Measurements from ENCODE around the gene MAP1B.

MAP1B gene

DNA sequence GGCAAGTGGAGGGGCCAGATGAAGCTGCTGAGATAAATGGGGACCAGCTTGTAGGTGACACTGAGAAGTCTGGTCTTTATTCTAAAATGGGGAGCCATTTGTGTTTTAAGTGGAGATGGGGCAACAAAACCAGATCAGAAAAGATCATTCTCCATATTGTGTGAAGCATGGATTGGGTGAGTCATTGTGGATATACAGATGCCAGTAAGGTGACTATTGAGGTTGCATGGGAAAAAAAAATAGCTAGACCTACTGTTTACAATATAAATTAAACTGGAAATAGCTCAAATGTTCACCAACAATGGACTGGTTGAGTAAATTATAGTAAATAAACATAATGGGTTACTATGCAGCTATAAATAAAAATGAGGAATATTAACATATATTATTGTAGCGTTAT lies 5.4 kb upstream of the MAP1B start:
- DNase-seq, result no peak

DNA sequence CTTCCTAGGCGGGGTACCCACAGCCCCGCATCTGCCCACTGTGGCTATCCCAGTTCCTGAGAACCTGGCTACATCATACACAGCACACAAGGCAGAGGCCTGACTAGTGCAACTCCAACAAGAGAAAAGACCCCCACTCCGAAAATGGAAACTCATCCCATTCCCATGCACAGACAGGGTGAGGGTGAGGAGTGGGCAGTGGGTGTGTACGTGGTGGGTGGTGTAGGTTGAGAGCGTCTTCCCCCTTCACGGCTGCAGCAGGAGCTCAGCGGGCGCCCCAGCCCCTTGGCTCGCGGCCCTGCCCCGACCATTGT lies 501 bp upstream of the MAP1B start:
- DNase-seq, result no peak

DNA sequence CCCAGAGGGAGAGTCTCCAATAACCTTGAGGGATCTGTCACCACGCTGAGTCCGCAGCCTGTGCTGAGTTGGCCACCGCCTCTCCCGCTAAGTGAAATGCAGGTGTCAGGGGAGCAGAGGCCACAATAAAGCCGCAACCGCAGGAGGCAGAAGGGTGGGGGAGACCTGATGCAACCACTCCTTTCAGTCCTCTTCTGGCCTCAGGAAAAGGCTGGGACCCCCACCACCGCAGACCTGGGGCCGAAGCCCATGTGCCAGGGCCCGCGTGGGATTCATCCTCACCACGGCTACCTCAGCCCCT lies 576 bp downstream of the MAP1B start:
- DNase-seq, result no peak

DNA sequence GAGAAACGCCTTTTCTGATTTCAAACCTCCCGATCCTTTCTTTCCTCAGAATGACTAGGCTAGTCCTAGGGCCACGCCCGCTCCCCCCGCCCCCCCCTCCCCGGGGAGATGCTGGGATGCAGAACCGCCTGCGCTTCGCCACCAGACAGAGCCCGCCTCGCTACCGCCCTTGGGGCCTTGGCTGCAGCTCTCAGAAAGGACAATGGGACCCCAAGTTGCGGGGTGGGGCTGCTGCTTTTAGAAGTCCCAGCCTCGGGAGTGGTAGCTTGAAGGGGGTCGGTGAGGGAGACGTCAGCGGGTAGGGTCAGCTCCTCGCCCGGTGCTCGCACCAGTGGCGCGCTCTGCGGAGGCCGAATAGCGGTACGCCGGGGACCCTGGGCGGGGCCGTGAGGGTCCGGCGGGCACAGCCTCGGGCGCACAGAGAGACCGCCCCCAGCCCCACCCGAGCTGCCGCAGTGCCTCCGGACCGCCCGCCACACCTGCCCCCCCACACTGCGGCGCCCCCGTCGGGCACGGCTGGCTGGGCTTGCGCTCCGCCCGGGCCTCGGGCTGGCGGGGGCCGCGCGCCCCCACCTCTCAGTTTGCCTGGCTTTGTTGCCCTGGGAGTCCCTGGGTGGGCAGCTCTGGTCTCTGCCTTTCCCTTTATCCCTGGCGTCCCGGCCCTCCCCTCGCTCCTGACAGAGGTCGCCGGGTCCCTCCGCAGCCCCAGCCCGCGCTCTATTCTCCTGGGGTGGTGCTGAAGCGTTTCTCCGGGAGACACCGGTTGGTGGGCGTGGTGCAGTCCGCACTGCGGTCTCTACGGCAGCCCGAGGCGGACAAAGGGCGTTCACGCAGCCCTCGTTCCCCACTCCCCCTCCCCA lies 1.2 kb downstream of the MAP1B start:
- DNase-seq, result no peak

DNA sequence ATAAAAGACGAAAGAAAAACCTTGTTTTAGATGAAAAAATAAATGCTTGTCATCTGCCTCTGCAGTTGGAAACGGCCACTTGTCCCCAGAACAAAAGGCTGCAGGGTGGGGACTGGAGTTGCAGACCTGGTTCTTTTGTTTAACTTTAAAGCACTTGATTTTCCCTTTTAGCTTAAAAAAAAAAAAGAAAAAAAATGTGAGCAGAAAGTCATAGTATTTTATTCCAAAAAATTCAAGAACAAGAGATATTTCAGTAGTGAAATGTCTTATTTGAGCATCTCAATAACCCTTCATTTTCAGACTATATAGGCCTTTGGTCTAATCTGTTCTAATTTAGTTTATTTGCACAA lies 1.8 kb downstream of the MAP1B start:
- DNase-seq, result no peak

DNA sequence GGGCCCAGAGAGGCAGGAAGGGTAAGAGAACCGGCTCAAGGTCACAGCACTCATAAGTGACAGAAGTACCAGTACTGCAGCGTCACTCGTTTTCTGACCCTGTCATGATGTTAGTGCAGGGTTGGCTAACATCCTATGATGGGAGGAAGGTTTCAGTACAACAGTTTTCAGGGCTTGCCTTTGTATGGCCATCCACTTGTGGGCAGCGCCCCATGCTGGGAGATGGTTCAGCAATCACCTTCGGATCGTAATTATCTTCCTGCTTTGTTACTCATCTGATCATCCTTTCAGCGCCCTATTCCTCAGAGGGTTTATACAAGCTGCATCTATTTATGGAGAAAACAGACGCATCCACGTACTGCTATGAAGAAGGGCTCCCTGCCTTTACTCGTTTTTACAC lies 2.4 kb downstream of the MAP1B start:
- no peak for DNase-seq

DNA sequence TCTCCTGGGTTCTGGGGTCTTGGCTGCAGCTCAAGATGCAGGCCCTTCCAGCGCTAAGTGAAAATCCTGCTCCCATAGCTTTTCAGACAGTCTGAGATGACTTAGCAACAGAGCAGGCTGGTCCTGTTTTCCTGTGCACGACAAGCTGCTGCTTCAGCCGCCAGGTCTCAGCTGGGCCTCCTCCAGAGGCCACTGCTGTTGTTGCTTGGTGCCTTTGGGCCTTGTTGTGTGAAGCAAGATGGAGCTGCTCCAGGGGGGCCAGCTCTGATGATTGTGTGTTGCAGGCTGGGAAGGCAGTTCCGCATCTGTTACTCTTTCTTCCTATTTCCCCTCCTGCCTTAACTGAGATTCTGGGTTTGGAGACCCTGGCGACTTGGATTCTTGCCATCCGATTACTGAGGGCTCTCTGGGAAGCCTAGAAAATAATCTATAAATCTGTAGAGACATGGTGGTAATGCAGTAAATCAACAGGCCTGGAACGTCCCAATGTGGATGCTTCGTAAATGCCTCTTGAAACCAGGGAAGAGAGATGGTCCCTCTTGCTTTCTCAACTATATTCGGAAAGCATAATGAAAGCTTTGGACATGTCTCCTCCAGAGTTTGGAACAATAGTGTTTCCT lies 3.2 kb downstream of the MAP1B start:
- no peak for DNase-seq

DNA sequence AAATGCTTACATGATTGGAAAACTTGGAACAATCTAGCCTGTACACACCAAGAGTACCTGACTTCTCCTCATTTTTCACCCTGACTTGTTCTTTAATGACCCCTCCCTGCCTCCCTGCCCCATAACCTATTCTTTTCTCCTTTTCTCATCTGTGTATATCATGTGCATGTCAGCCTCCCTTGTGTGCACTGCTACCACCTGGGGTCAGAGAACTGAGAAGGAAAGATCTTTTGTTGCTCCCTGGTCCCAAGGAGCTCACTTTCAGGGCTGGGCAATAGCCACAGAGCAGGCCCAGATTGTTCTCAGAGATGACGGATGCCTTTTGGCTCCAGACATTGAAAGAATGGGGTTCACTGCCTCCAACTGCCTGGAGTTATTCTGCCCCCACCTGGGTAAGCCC lies 5.1 kb downstream of the MAP1B start:
- no peak for DNase-seq

DNA sequence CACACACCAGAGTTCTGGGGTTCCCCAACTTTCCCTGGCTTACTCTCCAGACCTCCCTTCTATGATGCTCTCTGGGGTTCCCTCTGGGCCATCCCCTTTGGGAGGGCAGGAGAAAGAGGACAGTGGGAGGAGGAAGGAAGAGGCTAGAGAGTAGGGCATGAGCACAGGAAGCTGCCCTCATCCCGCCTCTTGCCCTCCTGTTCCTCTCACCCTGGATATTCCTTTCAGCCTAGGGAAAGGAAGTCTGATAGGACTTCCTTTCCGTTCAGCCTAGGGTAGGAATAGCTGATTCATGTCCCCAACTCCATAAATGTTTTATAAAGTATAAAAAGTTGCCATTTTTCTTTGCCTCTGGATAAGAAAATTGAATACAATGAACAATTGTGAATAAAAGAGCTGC lies 7.4 kb downstream of the MAP1B start:
- no peak for DNase-seq

DNA sequence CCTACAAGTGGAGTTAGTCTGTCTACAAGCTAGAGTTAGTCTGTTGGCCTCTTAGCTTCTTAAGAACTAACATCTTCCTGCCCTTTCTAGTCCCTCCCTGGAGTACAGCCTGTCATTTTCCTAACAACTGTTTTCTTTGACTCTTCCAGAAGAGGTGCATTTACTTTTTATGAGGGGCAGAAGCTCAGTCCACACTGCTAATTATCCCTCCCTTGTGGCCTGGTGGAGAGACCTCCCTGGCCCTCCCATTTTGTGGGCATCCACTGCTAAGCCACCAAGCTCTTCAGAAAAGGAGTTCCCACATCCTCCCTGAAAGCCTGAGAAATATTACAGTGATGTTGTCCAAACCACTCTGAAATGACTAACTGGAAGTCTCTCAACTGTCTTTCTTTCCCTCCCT lies 8.0 kb downstream of the MAP1B start:
- DNase-seq, result no peak

DNA sequence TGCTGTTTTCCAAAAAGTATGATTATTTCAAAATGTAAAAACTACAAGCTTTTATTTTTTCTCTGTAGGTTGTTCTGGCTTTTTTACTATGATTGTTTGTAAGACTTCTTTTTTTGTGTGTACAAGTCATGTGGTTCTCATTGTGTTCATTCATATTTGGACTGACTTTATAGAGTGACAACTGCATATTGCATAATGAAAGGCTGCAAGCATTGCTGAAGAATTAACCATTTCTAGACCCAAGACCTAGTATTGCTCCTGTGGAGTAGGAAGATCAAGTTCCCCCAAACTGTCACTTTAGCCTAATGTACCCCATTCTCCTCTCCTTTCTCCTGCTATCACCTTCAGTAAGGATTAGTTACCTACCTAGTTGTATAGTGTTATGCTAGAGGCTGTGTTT lies 10.0 kb downstream of the MAP1B start:
- no peak for DNase-seq

DNA sequence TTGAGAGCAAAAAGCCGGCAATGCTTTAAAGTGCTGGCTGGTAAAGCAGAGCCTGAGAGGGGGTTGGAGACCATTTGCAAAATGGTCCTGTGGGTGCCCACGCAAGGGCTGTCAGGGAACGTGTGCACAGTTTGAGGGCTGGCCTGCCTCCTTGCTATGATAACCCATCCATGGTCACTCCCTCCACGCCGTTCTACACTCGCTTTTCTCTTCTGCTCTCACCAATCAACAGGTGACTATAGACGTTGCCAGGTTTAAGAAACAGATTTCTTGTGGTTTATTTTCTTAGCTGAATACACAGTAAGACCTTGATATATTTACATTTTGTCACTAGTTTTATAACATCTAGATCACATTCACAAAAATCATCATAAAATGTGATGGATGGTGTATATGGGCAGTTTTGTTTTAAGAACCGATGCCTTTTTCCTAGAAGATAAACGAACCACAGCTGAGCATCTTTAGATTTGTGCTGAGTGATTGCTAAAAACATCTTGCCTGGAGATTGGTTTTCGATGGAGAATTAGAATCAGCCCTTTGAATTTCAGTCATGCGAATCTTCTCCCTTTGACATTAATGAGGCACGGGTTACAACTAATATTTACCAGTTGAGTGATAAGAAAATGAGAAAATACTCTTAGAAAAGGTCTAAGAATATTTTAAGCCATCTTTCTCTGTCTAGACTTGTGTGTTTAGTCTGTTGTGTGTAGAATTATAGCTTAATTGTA lies 13.9 kb downstream of the MAP1B start:
- no peak for DNase-seq

DNA sequence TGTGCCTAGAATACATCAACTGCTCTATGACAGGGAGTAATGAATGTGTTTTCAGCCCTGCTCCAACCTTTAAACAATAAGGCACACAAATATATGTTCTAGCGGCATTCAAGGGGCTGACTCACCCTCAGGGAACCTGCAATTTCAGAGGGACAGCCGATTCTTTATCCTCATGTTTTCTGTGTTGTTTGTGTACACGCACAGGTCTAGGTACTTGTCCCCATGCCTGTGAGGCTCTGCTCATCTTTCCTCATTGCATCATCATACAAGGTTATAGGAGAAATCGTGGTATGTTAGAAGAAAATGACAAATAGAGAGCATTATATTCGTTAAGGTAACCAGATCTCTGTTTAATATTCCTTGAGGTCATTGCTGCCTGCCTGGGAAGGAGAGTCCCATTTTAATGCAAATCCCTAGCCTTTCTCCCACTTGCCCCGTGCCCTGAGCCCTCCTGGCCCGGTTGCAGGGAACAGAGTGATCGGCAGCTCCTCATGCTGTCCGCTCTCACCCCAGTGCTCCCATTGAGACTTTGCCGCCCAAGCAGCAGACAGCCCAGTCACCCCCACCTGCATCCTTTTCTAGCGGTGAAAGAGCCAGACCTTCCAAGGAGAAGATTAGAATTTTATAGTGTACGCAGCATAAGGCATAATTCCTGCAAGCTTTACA lies 14.6 kb downstream of the MAP1B start:
- DNase-seq, result no peak

DNA sequence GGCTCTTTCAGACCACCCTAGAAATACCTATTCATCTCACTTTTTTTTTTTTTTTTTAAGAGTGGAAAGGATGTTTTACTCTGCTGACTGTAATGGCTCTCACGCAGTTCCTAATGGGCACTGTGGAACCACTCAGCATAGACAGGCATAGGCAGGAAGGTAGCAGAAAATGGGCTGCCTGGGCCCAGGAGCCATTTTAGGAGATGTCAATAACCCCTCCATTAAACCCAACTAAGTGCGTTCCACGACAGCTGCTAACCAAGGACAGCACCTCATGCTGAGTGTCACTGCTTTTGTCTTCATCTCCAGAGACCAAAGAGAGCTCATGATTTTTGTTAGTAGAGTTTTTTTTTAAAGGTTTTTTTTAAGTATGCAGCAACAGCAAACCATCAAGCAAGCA lies 15.3 kb downstream of the MAP1B start:
- no peak for DNase-seq

DNA sequence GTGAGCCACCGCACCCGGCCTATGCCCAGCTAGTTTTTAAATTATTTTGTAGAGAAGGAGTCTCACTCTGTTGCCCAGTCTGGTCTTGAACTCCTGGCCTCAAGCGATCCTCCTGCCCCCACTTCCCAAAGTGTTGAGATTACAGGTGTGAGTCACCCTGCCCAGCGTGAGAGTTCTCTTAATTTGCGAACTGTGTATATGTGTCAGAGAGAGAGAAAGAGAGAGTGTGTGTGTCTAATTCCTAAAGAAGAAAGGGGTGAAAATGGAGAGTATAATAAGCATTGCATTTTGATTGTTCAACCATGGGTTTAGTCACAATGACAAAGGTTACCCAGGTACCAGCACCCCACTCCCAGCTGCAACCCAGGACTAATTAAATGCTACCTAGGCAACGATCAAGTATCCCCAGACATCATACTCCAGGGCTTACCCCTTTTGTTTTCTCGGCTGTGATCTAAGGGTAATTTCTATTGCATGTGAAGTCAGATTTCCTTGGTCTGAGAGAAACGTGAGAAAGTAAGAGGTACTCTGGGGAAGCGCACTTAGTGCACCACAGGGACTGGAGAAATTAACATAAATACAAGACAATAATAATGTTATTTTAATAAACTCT lies 16.6 kb downstream of the MAP1B start:
- no peak for DNase-seq

DNA sequence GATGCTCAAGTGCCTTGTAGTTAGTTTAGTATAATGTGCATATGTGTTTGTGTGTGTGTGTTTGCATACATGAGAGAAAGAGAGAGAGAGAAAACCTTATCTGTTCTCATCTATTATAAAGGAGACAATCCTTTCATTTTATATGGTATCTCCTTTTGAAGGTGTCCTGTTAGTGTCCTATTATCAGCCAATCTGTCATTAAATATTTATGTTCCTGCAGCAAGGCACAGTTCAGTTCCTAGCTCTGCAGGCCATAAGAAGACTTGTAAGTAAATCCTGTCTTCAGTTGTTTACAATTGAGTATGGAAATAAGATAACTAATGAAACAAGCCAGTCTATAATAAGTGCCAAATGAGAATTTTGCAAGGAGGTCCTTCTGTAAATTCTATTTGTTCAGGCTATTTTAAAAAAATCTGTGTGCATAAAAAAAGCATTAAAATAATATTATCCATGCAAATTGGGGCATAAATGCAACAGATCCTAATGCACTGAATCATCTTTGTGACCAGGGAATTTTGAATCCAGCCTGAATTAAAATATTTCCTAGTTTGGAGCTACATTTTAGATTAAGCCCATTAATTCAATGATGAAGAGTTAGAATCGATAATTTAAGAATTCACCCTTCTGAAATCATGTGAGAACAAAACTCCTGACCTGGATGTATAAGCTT lies 18.1 kb downstream of the MAP1B start:
- no peak for DNase-seq

DNA sequence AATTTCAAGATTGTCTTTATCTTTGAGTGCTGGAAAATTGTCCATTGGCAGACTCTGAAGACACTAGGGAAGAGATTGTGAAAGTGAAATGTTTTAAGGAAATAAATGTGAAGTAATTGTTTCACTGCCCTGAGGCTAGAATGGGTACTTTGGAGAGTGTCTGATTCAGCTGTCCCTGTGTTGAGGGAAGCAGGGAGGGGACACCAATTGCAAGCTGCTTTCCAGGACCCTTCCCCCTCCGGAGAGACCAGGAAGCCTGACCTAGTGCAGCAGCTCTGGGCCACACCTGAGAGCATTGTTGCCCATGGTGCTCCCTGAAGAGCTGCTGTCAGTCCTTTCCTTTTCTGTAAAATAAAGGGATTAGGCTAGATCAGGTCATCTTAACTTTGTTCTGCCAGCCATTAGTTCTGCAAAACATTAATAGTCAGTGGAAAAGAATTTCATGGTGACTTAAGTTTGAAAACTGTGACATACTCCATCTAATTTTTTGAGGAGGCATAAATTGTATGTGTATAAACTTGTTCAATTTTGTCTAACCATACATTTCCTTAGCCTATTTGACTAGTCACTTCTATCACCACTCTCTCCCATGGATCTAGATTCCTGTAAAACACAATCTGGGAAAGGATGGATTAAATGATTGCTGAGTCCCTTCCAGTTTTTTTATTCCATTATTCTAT lies 18.8 kb downstream of the MAP1B start:
- DNase-seq, result no peak

DNA sequence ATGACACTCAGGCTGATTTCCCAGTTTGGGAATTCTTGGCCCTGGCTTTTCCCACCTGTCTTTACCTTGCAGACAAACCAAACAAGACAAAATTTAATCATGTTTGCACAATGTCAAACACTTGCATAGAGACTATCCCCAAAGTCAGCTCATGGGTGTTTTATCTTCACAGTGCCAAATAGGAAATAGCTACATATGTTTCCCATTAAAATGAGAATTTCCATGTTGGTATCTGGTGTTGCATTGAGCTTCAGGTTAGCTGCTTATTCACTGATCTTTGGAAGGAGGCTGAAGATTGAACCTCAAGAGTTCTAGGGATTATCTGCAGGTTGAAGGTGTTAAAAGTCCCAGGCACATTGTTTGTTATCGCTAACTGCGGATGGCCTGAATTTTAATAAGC lies 19.5 kb downstream of the MAP1B start:
- DNase-seq, result no peak

DNA sequence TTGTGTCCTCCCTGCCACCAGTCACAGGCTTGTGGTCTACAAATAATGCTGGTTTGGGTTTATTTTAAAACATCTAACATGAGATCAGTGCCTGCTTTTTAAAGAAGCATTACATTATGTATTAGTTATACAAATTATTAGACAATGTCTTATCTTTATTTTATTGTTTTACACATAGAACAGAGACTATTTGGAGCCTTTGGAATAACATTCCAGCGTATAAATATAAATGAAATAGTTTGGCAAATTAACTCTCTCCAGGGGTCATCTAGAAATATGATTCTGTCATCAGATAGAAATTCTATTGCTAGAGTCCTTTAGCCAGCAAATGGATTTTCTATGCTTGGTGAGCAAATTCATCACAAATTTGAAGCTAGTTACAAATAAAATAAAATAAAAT lies 22.4 kb downstream of the MAP1B start:
- no peak for DNase-seq

DNA sequence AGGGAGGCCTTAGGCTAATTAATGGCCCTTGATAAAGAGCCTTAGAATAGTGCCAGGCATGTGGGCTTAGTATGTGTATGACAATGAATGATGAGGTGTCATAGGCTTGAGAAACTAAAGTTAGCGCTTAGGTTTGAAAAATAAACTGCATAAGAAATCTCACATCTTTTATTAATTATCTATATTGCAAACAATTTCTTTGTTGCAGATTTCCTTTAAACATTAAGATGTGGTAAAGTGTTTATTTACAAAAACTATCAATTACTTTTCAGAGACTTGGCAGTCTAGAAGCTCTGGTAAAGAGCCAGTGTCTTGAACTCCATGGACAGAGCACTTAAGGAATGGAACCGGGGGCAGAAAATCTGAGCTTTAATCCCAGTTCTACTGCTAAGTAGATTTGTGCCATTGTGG lies 23.1 kb downstream of the MAP1B start:
- DNase-seq, result no peak

DNA sequence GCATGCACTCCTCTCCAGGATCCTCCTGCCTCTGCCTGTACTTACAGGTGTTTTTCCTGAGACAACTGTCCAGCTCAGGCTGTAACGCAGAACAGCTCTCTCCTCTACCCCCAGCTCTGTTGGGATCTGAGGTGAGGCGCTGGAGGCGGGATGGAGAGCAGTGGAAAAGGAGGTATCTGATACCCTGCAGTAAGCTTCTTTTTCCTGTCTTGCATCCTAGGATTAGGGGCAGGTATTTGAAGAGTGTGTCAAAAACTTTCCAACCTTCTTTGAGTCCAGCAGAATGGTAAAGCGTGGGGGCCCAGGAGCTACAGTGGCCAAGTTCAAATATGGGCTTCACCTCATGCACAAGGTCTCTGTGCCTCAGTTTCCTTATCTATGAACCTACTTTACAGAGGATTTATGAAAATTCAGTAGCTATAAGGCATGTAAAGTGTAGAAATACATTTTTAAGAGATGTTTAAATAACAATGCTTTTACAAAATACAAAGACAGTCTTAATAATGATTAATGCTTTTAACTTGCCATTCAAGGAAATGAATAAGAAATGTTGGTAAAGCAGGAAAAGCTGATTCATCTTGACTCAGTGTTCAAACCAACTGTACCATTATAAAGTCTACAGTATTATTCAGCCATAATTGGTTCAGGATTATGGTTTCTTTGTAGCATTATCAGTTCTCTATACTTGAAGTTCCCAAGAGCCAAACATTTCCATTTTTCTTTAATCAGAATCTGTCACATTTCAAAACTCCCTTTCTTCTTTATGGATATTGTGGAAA lies 26.1 kb downstream of the MAP1B start:
- no peak for DNase-seq

All from suppressor macrophage treated with lipopolysaccharide for 4 hours (primary cell).